NCI-H510A (cell line): ENCODE data around the gene PITPNM3.

Experiments used
- DNase-seq: peaks from one replicate; lab custom pipeline; 2025; lab: John Stamatoyannopoulos, UW

PITPNM3 gene

DNA sequence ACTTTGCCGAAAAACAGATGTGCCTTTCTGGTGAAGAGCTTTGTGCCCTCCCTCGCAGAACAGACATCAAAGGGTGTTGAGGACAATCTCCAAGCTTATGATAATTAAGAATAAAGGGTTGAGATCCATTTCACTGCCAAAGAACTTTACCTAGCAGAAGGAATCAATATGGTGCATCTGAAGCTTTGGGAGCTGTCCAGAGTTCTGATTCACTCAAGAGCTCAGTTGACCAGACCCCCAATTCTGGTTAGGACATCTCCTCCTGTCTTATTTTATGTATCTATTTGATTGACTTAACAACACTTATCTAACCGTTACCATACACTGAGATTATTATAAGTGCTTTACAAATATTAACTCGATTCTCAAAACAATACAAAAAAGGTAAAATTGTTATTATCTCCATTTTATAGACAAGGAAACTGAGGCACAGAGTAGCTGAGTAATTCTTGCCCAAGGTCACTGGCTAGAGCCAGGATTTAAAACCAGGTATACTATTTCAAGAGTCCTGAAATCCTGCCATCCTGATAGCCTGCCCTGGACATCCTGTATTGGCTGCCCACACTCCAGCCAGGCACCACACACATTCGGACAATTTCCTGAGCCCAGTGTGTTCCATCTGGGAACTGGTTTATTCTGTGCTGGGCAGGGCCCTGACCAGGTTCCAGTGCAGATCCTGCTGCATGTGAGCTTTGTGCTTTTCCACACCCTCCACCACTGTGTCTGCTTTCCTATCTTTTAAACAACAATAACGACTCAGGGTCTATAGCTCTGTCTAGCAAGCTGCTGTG is 29.8 kb downstream of the PITPNM3 start:
- no peak for DNase-seq

DNA sequence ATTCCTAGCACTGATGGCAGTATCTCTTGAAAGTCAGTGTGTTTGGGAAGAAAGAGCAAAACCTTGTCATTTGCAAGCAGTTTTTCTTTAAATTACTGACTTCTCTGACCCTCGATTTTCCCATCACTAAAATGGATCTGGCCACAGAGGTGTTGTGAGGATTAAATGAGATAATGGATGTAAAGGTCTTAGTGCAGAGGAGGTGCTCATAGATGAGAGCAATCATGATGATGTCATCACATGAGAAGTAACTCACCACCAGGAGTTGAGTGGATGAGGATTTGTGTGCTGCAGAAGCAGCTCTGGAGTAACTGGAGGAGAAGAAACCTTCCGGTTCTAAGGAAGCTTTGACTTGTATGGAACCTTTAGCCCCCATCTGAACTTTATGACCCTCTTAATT is 30.6 kb downstream of the PITPNM3 start:
- DNase-seq: no peak

DNA sequence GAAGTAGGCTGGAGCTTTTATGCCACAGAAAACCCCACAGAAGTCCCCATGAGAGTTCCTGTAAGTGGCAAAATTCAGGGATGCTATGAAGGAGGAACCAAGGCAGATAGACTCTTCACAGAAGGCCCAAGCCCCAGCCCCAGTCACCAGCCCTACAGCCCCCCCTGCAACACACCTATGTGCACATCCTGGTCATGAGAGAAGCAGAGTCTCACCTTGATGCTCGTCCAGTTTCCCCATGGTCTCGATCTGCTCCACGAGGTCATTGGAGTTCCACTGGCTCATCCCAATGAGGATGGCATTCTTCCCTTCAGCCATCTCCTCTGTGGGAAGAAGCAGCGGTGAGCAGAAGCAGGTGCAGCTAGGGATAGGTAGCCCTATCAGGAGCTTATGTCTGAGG is 31.2 kb downstream of the PITPNM3 start:
- no peak for DNase-seq

DNA sequence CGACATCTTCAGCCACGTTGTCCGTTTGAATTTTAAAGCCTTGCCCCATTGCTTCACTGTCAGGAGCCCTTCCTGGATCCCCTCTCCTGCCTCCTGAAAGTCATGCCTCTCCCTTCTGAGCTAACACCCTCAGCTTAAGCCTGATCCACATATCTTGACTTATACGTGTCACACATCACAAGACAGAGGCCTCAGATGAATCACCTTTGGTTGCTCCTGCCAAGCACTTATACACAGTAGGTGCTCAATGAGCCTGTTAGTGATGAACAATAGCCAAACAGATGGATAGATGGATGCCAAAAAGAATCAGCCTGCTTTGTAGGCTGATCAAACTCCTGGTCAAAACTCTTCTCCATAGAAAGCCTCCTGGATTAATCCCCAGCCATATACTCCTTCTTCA is 31.8 kb downstream of the PITPNM3 start:
- DNase-seq: no peak

DNA sequence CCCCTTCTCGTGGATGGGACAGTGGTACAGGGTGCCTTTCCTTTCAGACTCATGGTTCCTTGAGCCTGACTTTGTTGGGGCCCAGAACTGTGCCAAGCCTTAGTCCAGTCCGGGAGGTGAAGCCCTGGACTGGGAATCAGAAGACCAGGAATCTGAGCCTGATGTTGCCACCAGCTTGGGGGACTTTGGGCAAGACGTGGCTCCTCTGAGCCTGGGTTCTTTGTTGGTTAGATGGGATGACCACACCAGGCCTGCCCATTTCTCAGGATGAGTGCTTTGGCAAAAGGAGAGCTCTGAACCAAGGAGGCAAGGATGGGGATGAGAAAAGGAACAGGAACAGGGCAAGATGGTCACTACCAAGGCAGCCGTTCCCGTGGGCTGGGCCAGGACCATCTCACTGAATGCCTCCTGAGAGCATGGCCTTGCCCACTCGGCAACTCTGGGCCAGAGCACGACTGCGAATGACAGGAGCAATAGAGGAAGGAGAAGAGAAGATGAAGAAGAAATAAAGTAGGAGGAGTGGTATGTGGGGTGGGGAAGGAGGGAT is 32.5 kb downstream of the PITPNM3 start:
- DNase-seq: no peak

DNA sequence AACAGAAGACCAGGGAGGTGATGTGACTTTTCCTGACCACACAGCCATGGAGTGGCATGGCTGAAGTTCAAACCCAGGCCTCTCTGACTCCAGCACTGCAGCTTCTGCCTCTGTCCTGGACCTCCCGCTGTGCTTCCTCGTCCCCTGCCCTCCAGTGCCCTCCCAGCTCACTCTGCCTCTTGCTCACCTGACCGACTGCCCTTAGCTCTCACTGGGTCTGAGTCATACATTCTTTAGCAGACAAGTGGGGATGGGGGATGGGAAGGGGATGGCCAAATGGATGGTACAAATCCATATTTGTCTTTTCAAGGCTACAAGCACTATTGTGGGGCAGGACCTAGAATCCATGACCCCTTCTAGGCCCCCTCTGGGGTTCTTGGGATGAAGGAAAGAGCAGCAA is 33.0 kb downstream of the PITPNM3 start:
- DNase-seq: no peak

DNA sequence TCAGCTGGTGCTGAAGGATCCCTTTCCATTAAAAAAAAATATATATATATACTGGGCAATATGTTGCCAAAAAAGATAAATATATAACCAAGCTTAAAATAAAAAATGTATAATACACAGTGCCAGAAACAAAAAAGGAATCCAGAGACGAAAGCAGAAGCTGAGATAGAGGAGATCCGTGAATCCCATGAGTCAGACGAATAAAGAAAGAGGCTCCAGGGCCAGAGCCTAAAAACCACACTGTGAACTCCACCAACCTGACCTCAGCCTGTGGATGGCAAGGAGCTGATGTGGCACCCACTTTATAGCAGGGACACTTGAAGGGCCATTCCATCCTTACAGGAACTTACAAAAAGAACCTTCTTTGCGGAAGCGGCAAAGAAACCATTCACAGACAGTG is 34.8 kb downstream of the PITPNM3 start:
- no peak for DNase-seq

DNA sequence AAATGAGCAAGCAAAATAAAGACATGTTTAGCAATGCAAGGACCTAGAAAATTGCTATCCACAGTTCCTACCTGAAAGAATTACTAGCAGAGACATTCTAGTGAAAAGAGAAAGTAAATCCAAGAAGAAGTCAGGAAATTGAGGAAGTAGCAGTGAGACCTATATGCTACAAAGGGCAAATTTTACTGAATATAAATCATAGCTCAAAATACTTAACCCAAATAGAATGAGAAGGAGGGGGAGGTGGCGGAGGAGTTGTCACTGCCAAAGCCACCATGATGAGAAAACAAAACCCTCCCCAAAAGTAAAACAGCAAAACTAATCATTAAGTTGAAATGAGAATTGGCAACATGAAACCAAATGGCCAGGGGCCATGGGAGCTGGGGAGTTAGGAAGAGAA is 39.3 kb downstream of the PITPNM3 start:
- DNase-seq: no peak

DNA sequence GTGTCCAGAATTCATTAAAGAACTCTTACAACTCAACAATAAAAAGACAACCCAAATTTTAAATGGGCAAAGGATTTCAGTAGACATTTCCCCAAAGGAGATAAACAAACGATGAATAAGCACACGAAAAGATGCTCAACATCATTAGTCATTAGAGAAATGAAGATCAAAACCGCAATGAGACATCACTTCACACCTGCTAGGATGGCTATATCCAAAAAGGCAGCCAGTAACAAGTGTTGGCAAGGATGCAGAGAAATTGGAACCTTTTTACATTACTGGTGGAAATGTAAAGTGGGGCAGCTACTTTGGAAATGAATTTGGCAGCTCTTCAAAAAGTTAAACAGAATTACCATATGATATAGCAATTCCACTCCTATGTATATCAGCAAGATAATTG is 42.0 kb downstream of the PITPNM3 start:
- DNase-seq: no peak

DNA sequence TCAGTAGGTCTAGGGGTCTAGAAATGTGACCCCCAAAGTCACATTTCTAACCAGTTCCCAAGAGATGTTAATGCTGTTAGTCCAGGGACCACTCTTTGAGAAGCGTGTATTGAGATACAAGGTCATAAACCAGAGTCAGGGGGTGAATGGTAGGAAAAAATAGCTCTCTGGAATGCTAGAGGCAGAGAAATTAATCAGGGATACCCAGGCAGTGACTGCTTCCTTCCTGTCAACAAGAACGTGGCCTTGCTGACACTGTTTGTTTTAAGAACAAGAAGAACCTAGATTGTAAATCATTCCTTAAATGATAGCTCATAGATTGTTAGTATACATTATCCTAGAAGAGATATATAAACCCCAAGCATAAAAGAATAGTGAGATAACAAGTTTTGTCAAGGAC is 43.8 kb downstream of the PITPNM3 start:
- DNase-seq: no peak

DNA sequence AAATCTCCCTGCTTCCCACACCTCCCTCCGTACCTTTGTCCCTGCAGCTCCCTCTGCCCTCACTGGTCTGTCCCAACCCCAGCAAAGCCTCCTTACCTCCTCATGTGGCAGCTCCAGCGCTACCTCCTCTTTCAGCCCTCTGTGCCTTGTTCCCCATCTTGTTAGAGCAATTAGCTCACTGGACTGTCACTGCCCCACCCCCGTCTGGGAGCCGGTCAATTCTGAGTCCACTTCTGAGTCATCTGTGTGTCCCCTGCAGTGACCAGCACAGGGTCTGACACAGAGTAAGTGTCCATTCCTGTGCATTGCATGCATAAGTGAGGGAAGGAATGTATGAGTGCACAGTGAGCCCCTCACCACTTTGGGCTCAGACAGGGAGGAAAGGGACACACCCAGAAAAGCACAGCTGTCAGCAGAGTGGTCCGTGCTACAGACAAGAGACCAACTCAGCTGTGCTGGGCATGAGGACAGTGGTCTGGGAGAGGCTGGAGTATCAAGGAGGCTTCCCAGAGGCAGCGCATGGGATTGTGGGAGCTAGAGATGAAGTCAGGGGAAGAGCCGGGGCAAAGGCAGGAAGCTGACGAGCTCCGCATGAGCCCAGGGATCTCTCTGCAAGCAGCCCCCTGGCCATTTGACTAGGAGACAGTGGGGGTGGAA is 45.9 kb downstream of the PITPNM3 start:
- no peak for DNase-seq

DNA sequence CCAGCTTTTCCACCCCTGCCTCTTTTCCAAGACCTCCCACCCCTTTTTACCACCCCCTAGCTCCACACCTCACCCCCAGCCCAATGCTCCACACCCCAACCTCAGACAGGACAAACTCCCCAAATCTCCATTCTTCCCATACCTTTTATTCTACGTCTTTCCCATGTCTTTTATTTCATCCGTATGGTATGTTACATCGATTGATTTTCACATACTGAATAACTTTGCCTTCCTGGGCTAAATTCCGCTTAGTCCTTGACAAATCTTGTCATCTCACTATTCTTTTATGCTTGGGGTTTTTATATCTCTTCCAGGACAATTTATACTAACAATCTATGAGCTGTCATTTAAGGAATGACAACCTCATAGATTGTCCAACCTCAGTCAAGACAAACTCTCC is 46.4 kb downstream of the PITPNM3 start:
- no peak for DNase-seq

DNA sequence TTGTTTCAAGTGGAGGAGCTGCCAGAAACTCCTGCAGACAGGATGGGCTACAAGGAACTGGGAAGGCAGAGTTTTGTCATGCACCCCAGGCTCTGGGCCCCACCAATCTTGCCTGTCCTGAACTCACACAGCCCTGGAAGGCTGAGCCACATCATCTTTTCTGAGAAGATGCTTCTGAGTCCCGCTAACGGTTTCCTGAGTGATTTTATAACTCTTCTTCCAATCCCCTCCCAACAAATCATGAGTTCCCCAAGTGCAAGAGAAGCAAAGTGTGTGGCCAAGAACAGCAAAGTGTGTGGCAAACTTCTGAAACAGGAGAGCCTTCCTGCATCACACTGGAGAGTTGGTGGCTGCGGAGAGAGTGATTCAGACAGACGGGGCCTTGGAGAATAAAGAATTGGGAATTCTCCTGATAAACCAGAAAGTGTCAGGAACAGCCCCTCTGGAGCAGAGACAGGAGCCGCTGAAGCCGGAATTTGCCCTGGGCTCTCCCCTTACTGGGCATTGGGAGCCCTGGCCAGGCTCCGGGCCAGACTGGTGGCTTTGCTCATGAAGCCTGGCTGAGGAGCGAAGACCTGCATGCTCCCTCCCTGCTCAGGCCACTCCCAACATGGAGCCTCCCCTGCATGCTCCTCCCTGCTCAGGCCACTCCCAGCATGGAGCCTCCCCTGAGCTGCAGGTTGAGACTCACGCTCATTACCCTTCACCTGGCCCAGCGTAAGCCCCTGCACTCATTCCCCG is 47.2 kb downstream of the PITPNM3 start:
- no peak for DNase-seq

DNA sequence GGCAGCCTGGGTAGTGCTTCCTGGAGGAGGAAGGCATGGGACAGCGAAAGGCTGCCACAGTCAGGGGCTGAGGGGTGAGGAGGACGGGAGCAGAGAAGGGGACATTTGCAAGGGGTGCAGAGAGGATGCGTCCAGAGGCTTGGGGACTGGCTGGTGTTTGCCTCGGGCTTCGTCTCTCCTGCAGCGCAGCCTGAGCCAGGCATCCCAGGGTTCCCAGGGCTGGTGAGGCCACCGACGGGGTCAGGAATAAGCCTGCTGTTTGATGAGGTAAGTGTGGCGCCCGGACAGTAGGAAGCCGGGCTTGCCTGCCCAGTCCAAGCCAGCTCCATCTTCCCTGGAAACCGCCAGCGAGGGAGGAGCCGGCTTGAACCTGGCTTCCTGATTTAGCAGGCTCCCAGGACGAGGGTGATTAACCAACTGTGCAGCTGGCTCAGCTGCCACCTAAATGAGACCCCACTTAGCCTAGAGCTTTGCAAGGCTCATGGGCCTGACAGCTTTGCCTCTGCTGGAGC is 47.8 kb downstream of the PITPNM3 start:
- no peak for DNase-seq

DNA sequence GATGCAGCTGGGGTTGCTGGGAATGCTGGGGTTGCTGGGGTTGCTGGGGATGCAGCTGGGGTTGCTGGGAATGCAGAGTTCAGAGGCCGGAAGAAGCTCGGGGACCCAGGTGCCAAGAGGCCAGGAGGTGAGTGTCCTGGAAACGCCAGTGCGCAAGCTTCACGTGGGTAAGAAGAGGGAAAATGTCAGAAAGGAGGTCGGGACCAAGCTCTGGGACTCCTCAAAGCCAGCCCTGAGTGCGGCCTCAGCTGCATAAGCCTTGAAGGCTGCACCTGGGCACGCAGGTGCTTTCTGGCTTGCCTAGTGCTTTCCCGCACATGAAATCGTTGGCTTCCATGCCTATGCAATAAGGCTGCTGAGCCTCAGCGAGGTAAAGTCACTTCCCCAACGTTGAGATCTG is 48.3 kb downstream of the PITPNM3 start:
- DNase-seq: no peak

DNA sequence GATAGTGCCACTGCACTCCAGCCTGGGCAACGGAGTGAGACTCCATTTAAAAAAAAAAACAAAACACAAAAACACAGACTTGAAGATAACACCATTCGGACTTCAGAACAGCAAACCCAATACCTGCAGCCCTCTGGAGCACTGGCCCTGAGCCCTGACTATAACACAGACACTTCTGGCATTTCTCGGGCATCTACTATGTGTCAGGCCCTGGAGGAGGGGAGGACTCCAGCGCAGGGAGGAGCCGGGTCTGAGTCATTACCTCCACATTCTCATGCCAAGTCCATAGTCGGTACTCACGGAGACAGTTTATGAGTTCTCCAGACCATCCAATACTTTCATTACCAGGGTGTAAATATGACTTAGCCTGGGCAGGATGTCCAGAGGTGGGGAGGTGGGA is 48.8 kb downstream of the PITPNM3 start:
- DNase-seq: no peak

DNA sequence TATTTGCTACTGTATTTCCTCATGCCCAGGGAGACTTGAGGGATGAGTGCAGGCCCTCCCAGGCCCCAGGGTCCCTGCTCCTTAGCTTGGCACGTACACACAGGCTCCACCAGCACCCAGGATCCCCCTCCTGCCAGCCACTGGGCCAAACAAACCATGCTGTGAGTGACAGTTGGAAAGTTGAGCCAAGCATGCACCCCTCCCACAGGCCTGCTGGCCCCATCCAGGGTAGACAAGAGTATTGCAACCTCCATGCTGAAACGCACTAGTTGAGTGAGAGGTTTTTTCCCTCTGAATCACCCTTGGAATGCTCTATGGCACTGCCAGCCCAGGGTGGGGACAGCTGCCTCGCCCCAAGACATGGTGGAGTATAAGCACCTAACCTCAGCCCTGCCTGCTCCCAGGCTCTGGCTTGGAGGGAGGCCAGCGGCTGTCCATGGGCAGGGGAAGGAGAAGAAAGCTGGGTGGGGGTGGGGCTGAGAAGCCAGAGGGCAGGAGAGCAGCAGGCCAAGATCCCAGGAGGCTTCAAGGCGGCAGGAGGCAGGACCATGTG is 49.6 kb downstream of the PITPNM3 start:
- no peak for DNase-seq

DNA sequence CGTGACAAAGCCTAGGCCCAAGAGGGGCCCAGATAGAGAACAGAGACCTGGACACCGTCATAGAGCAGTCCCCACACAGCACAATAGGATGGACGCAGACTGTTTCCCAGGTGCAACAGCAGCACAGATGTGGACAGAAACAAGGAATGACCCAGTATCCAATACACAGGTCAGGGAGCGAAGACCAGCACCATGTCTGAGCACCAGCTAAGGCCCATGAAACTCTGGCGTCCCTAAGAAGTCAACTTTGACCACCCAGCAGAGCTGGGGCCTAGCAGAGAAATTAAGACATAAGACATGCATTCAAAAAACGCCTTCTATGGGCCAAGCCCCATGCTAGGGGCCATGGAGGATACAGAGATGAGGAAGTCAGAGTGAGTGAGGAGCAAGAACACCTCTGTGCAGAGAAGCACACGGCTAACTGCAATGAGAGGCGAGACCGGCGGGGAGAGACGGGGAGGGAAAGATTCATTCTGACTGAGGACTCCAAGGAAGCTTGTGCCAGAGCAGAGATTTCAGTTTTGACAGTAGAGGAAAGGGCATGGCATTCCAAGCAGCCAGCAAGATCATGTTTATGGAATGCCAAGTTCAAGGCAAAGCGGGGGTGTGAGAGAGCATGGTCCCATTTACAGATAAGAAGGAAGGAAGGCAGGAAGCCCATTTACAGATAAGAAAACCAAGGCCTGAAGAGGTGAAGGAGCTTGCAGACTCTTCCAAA is 50.8 kb downstream of the PITPNM3 start:
- DNase-seq: no peak

DNA sequence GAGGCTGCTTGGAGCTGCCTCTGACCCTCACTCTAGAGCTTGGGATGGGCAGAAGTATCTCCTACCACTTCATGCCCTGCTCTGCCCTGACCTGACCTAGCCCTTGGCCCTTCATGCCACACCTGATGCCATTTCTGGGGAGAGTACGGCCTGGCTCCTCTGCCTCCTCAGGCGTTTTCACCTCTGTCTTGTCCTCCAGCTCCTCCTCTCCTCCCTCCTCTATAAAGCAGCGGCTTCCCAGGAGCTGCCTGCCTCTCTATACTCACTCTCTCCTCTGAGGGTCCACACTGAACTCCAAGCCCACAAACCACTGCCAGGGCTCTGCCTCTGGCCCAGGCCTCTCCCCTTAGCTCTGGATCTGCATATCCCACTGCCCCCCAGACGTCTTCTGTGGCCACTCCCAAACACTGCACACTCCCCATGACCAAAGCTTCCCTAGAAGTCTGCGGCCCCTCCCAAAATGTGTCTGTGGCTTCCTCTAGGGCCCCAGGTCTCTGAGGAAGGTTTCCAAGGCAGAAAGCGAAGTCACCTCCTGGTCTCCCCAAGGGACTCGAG is 52.6 kb downstream of the PITPNM3 start:
- DNase-seq: no peak

DNA sequence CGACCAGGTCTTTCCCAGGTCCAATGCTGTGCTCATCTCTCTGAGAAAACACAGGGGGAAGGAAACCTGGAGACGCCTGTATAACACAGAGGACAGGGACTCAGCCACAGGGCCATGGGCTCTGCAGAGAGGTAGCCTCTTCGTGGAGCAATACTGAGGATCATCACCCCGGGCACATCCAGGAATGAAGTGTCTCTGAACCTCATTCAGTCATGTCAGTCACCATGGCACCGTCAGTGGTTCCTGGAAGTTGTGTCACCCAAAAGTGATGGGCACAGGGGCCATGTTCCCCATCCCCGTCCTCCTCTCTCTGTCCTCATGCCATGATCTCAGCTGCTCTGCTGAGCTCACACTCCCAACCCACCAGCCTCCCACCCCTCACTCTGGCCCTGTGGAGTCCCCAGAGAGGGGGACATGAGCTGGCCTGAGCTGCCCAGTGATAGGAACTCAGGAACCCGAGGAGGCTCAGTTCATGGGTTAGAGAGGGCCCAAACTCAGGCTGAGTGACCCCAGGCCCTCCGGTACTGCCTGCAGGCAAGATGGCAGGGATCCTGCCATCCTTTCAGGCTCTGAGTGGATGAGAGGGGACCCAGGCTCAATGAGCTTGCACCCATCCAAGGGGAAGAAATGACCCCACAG is 53.4 kb downstream of the PITPNM3 start:
- no peak for DNase-seq

DNA sequence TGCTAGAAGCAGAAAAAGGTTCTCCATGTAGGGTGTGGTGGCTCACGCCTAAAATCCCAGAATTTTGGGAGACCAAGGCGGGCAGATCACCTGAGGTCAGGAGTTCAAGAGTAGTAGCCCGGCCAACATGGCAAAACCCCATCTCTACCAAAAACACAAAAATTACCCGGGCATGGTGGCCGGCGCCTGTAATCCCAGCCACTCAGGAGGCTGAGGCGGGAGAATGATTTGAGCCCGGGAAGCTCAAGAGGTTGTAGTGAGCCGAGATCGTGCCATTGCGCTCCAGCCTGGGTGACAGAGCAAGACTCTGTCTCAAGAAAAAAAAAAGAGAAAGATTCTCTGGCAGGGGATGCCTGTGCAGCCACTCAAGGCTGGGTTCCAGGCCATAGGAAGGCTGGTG is 54.2 kb downstream of the PITPNM3 start:
- no peak for DNase-seq
